Measurements from ENCODE around the gene KLRC4.

DNA sequence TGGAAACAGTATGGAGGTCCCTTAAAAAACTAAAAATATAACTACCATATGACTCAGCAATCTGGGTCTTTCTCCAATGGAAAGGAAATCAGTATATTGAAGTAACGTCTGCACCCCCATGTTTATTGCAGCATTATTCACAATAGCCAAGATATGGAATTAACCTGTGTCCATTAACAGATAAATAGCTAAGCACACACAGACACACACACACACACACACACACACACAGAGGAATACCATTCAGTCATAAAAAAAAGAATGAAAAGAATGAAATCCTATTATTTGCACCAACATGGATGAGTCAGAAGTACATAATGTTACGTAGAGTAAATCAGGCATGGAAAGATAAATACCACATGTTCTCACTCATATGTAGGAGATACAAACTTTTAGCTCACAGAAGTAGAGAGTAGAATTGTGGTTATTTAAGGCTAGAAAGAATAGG is 24.4 kb downstream of the KLRC4 start:
- TF ChIP-seq, protein P1, sequence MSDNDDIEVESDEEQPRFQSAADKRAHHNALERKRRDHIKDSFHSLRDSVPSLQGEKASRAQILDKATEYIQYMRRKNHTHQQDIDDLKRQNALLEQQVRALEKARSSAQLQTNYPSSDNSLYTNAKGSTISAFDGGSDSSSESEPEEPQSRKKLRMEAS (IDR thresholded peaks at IDR 0.05; ENCODE audit: low read depth, low read length) = no peak
- TF ChIP-seq NR2C2 (IDR thresholded peaks at IDR 0.05; ENCODE audit: borderline replicate concordance, control insufficient read depth, insufficient read length, low read depth) (no peak), CBX5 (IDR thresholded peaks at IDR 0.05; ENCODE audit: low read depth) (no peak), FOS (IDR thresholded peaks at IDR 0.05; ENCODE audit: borderline replicate concordance, extremely low read depth, insufficient read length) (no peak), POLR2A (IDR thresholded peaks at IDR 0.05; ENCODE audit: low read depth, low read length) (no peak), RB1 (IDR thresholded peaks at IDR 0.05; ENCODE audit: borderline replicate concordance) (no peak)
- TF ChIP-seq, protein P2, sequence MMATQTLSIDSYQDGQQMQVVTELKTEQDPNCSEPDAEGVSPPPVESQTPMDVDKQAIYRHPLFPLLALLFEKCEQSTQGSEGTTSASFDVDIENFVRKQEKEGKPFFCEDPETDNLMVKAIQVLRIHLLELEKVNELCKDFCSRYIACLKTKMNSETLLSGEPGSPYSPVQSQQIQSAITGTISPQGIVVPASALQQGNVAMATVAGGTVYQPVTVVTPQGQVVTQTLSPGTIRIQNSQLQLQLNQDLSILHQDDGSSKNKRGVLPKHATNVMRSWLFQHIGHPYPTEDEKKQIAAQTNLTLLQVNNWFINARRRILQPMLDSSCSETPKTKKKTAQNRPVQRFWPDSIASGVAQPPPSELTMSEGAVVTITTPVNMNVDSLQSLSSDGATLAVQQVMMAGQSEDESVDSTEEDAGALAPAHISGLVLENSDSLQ (IDR thresholded peaks at IDR 0.05) = no peak
